NCI-H446 treated with DMSO at 0.1 percent for 48 hours (cell line): ENCODE data around the gene APP.
A peak's percentile ranks its signal among the peaks of the same experiment; 100 is the strongest.
"Not testable (repeated sequence)": the region's sequence is repeated elsewhere in the genome, so short reads cannot be mapped to it uniquely, and the experiment has no call there.

Experiments used
- DNase-seq: peaks from one replicate; lab custom pipeline; 2025; lab: John Stamatoyannopoulos, UW

The APP gene

GRCh38 chr21:26064506-26064905 lies 106.1 kb downstream of the APP start:
- DNase-seq: no peak

- peak; percentile 54 for DNase-seq
These were observed 109.1 kb downstream of the APP start for GRCh38 chr21:26061437-26061836.

- no peak for DNase-seq
These were observed 110.0 kb downstream of the APP start for GRCh38 chr21:26060335-26061115.

DNA sequence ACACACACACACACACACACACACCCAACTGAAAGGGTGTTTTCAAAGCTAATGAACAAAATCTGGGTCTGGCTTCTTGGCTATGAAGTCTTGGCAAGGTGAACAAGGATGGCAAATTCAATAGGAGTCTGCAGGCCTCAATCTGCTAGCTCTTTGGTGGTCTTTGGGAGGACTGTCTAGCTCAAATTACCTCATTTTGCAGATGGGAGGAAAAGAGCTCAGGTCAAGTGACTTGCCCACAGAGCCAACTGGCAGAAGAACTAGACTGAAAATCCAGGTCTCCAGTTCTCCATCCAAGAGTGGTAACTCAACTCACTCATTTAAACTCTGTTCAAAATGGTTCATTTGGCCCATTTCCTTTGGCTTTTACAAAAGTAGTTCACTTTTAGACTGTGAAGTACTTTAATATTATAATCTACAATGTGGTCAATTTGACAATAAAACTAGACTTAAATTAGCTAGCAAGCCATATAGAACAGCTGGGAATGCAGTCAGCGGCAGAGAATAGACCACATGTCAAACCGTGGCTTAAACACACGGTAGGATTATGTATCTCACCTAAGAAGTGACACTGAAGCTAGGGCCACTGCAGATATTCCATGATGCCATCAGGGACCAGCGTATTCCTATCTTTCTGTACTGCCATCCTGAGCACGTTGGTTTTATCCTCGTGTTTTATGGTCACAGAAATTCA lies 112.9 kb downstream of the APP start:
- peak; percentile 99 for DNase-seq

DNA sequence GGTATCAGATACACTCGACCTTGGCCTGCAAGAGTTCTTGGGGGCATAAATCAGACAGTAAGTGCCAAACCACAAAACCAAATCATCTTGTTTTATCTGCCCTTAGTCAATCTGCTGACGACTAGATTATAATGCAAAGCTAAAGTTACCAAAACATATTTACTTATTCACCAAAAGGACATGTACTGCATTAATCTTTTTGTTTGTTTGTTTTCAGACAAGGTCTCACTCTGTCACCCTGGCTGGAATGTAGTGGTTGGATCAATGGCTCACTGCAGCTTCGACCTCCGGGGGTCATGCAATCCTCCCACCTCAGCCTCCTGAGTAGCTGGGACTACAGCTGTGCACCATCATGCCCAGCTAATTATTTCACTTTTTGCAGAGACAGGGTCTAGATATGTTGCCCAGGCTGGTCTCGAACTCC lies 114.7 kb downstream of the APP start:
- DNase-seq: no peak

GRCh38 chr21:26055010-26055409 lies 115.6 kb downstream of the APP start:
- no peak for DNase-seq

DNA sequence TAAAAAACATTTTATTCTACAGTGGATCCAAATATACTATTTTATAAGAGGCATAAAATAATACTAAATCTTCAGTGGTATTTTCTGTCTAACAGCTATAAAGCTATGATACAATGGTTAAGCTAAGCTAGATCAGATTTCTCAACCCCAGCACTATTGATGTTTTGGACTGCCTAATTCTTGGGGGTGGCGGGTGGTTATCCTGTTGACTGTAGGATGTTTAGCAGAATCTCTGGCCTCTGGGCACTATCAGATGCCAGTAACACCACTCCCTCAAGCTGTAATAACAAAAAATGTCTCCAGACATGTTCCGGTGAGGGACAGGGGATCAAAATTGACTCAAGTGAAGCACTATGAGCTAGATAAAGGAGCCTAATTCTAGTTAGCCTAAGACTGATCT lies 118.5 kb downstream of the APP start:
- DNase-seq: no peak

DNA sequence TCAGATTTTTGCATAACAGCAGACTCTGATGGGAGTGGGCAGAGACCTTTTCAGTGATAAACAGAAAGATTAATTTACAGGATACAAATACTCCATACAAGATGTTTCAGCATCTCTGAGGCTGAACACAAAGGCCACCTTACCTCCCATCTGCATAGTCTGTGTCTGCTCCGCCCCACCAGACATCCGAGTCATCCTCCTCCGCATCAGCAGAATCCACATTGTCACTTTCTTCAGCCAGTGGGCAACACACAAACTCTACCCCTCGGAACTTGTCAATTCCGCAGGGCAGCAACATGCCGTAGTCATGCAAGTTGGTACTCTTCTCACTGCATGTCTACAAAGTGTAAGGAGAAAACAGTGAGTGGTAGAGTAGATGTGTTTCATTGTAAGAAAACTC lies 119.7 kb downstream of the APP start:
- no peak for DNase-seq

- no peak for DNase-seq
These were observed 120.8 kb downstream of the APP start for GRCh38 chr21:26049803-26050202.

DNA sequence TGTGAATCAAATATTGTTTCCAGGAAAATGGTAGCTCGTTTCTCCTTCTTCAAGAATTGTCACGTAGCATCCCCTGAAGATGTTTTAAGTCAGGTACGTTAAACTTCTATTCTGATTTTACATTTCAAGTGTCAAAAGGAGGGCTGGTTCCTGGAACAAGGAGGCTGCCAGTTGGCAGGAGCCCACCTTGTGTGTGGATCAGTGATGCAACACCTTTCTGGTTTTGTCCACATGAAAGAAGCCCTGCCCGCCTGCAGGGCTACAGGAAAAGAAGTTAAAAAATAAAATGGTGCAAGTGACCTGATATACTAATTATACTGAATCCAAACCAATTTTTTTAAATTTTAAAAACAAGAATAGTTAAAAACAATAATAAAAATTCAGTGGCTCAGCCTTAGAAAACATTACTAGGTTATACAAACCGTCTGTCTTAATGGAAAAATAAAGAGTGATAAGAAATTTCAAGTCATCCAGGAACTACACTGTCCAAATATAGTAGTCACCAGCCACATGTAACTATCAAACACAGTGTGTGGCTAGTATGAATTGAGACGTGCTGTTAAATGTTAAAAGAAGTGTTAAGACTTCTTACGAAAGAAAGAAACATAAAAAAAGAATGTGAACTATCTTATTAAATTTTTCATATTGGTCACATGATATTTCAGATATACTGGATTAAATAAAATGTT lies 123.1 kb downstream of the APP start:
- no peak for DNase-seq

- no peak for DNase-seq
These were observed 126.7 kb downstream of the APP start for GRCh38 chr21:26043891-26044290.

- DNase-seq: peak; percentile 76
These were observed 128.2 kb downstream of the APP start for GRCh38 chr21:26042181-26042876.

GRCh38 chr21:26041431-26042180 lies 129.0 kb downstream of the APP start:
- DNase-seq: peak; percentile 95

- no peak for DNase-seq
These were observed 133.7 kb downstream of the APP start for GRCh38 chr21:26036916-26037315.

DNA sequence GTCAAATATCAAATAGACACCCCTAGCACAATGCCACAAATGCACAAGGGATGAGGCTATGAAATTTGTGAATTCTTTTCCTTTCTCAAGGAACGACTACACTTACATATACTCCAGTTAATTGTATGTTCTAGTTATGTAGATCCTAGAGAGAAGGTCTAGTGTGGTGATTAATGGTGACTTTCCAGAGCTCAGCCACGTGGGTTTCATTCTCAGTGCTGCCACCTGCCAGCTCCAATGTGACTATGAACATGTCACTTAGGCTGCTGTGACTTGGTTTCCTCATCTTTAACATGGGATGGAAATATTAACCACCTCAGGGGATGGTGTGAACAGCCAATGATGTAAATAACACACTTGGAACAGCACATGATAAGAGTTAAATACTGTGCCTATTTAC lies 138.3 kb downstream of the APP start:
- no peak for DNase-seq

GRCh38 chr21:26028183-26028582 lies 142.4 kb downstream of the APP start:
- no peak for DNase-seq

- DNase-seq: no peak
These were observed 142.9 kb downstream of the APP start for GRCh38 chr21:26027696-26028095.

DNA sequence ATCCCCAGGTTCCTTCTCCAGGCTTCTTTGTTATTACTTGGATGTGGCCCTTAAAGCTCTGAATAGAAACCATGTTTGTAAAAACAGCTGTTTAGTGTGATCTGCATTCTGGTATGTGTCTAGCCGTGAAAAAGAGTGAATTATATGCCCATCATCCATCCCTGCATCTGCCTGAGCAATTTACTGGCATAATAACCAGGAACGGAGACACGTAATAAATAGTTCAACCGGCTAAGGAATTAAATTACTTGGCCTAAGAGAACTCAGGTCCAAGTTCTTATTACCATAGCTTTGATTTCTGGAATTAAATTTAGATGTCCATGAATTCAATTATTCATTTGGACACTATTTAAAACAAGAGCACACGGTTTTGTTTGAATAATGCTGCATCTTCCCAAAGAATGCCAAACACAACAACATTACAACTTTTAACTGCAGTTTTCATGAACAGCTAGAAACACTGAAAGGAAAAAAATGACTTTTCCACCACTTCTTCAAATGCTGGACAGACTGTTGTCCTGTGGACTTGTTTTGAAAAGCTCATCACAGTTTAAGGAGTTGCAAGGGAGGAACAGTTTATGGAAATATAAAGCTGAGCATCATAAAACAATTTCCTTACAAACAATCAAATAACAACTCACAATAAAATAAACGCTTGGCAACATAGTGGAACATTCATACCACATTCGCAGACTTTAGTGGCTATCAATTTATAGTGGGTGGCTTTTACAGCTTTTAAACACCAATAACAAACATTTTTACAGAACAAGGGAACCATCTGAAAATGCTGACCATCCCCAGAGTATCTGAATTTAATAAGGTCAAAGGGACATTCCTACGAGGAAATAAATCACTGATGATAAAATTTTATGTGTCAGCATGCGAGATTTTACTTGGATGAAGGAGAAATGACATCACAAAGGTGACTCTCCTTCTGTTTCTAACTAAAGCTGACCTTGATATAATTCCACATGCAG lies 144.7 kb downstream of the APP start:
- no peak for DNase-seq

DNA sequence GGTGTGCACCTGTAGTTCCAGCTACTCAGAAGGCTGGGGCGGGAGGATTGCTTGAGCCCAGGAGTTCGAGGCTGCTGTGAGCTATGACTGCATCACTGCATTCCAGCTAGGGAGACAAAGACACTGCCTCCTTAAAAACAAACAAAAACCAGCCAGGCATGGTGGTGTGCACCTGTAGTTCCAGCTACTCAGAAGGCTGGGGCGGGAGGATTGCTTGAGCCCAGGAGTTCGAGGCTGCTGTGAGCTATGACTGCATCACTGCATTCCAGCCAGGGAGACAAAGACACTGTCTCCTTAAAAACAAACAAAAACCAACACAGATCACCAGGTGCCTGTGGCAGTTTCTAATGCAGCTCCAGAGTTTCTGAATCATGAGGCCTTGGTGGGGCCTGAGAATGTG lies 147.2 kb downstream of the APP start:
- DNase-seq: not testable (repeated sequence)

GRCh38 chr21:26022598-26023337 lies 147.8 kb downstream of the APP start:
- DNase-seq: not testable (repeated sequence)
